GM06990 (cell line): Measurements from ENCODE around the gene CCNYL1.
"Not testable (repeated sequence)": the region's sequence is repeated elsewhere in the genome, so short reads cannot be mapped to it uniquely, and the experiment has no call there.

ENCODE experiments used
- DNase-seq: peaks from one replicate; pipeline ENCODE4 v3.0.0-alpha.2; 2011; ENCODE audit not compliant: insufficient read length; ENCODE audit errors: extremely low read depth
- H3K27me3 ChIP-seq: replicated peaks from 2 replicates; pipeline ENCODE4 v1.6.0; 2011; ENCODE audit warnings: low read length; ENCODE audit not compliant: control insufficient read depth, insufficient read depth
- H3K36me3 ChIP-seq: 2 replicates; pipeline ENCODE4 v1.5.1; 2011; ENCODE audit warnings: low read length; ENCODE audit not compliant: control insufficient read depth, insufficient read depth
- H3K4me3 ChIP-seq: replicated peaks from 2 replicates; pipeline ENCODE4 v1.5.1; 2011; ENCODE audit warnings: low read depth, mild to moderate bottlenecking, control low read depth, low read length
- TF ChIP-seq, protein P1 (sequence below): IDR thresholded peaks from 2 replicates; pipeline ENCODE4 v1.5.1; 2011; ENCODE audit warnings: low read length, control low read depth, mild to moderate bottlenecking, inconsistent platforms; ENCODE audit not compliant: insufficient read depth, poor library complexity, severe bottlenecking

Gene CCNYL1

DNA sequence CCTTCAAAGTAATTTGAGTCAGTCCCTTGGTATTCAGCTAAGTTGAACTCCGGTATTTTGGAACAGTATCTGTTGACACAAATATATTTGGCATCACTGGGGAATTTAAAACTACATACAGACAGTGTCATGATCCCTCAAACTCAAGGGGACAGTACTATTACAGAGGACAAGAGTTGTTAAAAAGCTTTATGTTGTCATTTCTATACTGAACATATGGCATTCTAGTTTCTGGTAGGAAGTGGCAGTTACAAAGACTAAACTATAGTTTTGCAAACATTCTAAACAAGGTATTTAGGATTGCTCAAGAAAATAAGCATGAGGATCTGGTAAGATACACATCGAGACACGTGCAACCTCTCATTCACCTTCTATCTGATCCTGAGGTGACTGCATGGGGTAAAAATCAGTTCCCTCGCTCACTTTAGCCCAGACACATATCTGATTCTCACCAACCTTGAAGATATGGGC lies 16.6 kb upstream of the CCNYL1 start:
- no peaks in the 10 kb centered on the region for H3K36me3 ChIP-seq
- no peak for DNase-seq
- TF ChIP-seq, protein P1, sequence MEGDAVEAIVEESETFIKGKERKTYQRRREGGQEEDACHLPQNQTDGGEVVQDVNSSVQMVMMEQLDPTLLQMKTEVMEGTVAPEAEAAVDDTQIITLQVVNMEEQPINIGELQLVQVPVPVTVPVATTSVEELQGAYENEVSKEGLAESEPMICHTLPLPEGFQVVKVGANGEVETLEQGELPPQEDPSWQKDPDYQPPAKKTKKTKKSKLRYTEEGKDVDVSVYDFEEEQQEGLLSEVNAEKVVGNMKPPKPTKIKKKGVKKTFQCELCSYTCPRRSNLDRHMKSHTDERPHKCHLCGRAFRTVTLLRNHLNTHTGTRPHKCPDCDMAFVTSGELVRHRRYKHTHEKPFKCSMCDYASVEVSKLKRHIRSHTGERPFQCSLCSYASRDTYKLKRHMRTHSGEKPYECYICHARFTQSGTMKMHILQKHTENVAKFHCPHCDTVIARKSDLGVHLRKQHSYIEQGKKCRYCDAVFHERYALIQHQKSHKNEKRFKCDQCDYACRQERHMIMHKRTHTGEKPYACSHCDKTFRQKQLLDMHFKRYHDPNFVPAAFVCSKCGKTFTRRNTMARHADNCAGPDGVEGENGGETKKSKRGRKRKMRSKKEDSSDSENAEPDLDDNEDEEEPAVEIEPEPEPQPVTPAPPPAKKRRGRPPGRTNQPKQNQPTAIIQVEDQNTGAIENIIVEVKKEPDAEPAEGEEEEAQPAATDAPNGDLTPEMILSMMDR = no peak
- H3K27me3 ChIP-seq = no peaks in the 10 kb centered on the region
- no peak overlapping the region for H3K4me3 ChIP-seq

DNA sequence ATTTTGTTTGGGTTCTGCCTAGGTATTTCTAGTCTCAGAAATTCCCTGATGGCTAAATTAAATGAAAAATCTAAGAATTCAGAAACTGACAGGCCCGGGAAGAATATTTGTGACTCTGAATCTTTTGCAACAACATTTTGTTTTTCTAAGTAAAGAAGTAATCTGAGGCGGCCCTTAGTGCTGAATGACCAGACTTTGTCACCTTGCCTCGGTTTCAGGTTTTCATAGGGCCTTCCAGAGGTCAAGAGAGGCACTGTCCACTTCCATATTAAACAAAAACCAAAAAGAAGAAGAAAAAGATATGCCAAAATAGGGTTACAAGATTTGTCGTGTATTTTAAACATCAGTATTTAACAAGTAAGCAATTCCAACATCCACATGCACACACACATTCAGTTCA lies 16.1 kb upstream of the CCNYL1 start:
- H3K4me3 ChIP-seq = no peak overlapping the region
- no peaks in the 10 kb centered on the region for H3K27me3 ChIP-seq
- DNase-seq = no peak
- TF ChIP-seq, protein P1 = no peak
- H3K36me3 ChIP-seq = no peaks in the 10 kb centered on the region

DNA sequence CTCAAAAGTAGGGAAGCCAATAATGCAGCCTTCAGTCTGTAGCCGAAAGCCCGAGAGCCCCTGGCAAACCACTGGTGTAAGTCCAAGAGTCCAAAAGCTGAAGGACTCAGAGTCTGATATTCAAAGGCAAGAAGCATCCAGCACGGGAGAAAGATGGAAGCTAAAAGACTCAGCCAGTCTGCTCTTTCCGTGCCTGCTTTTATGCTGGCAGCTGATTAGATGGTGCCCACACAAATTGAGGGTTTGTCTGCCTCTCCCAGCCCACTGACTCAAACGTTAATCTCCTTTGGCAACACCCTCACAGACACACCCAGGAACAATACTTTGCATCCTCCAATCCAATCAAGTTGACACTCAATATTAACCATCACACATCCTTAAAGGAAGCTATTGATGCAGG lies 14.5 kb upstream of the CCNYL1 start:
- H3K36me3 ChIP-seq, H3K4me3 ChIP-seq, DNase-seq, H3K27me3 ChIP-seq: not testable (repeated sequence)

DNA sequence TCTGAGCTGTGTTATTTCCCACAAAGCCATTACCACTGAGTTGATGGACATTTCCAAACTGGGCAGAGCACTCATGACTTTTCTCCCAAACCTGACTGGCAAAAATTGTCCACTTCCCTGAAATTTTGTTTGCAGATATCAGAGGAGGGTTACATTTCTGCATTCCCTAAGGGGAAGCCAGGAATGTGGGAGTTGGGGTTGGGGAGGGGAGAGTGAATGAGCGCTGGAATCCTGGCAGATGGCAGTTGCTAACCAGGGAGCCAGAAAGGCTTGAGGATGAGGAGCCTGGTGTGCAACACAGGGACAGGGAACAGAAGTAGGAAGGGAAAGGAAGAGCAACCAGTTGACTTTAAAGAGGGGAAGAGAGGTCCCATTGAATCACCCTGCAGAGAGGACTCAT lies 14.0 kb upstream of the CCNYL1 start:
- TF ChIP-seq, protein P1 = no peak
- H3K27me3 ChIP-seq = no peaks in the 10 kb centered on the region
- no peaks in the 10 kb centered on the region for H3K36me3 ChIP-seq
- DNase-seq = no peak
- H3K4me3 ChIP-seq = no peak overlapping the region

DNA sequence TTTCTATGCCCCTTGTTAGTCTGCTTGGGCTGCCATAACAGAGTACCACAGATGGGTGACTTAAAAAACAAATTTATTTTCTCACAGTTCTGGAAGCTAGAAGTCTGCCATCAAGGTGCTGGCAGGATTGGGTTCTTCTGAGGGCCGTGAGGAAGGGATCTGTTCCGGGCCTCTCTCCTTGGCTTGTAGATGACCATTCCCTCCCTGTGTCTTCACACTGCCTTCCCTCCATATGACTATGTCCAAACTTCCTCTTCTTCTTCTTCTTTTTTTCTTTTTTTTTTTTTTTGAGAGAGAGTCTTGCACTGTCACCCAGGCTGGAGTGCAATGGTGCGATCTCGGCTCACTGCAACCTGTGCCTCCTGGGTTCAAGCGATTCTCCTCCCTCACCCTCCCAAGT lies 13.1 kb upstream of the CCNYL1 start:
- H3K4me3 ChIP-seq = no peak overlapping the region
- no peaks in the 10 kb centered on the region for H3K36me3 ChIP-seq
- H3K27me3 ChIP-seq = no peaks in the 10 kb centered on the region
- DNase-seq = no peak
- TF ChIP-seq, protein P1 = no peak

DNA sequence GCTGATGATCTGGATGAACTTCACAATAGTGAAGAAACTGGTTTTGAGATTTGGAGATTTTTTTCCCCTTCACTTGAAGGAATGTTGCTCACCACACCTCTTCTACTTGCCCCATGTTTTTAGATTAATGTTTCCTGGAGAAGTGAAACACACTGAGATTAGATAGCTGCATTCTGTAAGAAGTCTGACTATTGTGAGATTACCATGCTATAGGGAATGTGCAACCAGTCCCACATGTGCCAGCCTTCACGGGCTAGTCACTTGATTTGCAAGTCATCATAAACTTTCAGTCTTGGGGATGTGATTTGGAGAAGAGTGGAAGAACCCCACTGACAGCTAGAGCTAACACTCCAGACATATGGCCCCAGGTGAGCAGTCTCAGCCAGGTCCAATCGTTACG lies 7.4 kb upstream of the CCNYL1 start:
- Histone ChIP-seq H3K4me3 (no peak overlapping the region), H3K36me3 (no peaks in the 10 kb centered on the region), H3K27me3 (no peaks in the 10 kb centered on the region)
- TF ChIP-seq, protein P1 = no peak
- DNase-seq = no peak
